Nucleus accumbens (tissue), 56 donors: ENCODE results near the gene AK3.

Experiments used
- DNase-seq, 56 donors: peaks; one replicate each; lab custom pipeline; 2025; lab: John Stamatoyannopoulos, UW

The AK3 gene

GRCh38 chr9:4713849-4714248 is 27.2 kb downstream of the AK3 start:
- no peak for DNase-seq

DNA sequence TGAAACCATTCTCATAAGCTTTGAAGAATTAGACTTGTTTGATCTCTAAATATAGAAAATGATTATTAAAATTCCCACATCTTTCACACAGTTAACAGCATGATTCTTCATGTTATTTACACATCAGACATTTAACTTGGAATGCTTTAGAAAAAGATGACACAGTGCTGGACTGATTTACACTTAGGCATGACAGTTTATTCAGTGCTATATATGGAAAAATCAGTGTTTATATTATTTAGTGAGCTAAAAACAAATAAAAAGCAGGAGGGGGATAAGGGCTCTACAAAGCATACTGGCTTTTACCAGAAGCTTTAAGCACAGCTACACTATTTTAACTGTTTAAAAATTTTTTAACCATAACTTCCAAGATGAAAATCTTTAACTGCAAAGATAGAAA is 31.6 kb downstream of the AK3 start:
- DNase-seq = no peak

DNA sequence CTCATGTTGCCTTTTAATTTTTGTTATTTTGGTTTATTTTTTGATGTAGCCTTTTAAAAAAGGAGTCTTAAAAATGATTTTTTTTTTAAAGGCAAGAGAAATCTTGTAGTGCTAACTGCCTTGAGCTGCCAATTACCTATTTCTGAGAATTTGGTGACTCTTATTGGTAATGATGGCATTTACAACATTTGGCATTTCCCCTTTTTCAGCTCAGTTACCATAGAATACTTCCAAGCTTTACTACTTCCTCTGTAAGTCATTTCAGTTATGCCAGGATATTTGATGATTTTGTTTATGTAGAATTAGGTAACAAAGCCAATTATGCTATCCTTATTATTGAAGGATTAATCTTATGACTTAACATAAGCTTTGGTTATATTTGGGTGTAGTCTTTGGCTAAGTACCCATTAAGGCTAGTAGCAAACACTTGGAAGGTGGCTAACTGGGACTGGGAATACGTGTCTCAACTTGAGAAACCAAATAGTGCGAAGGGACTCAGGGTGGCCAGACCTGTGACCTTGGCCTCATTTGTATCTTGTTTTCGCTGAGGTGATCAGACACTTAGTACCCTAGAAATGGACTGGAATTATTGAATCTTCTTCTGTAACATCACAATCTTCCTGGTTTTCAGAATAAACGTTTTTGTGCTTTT is 33.9 kb downstream of the AK3 start:
- DNase-seq = no peak

- DNase-seq = no peak
These were observed 35.0 kb downstream of the AK3 start for GRCh38 chr9:4706021-4706420.

DNA sequence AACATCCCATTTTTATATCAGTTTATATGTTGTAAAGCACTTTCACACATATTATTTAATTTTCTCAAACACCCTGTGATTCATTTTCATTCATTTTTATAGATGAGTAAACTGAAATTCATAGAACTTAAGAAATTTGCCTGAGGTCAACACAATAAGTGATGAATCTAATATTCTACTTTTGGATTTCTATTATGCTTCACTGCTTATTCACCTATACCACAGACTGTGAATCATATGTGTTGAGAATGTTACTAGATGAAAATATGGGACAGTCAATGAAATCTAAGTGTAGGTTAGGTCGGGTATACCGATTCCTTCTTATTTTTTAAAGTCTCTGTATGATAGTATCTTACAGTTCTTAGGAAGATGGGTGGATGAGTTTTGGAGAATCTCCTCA is 36.9 kb downstream of the AK3 start:
- no peak for DNase-seq

DNA sequence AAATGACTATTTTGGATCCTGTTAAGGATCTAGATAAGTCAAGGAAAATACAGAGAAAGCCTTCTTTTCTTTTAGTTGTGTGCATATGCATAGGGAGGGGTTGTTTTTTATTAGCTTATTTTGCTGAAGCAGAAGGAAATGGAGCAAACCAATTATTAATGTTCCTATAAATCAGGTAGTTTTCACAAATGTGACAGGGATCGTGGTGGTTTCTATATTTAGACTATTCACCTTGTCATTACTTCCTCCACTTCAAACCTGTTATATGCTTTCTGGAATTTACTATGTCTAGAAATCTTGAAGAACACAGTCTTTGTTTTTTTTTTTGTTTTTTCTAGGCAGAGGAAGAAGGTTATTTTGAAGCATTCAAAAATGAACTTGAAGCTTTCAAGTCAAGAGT is 39.5 kb downstream of the AK3 start:
- DNase-seq = no peak

- DNase-seq = no peak
These were observed 40.1 kb downstream of the AK3 start for GRCh38 chr9:4700932-4701331.

- DNase-seq = no peak
These were observed 40.9 kb downstream of the AK3 start for GRCh38 chr9:4700091-4700490.

DNA sequence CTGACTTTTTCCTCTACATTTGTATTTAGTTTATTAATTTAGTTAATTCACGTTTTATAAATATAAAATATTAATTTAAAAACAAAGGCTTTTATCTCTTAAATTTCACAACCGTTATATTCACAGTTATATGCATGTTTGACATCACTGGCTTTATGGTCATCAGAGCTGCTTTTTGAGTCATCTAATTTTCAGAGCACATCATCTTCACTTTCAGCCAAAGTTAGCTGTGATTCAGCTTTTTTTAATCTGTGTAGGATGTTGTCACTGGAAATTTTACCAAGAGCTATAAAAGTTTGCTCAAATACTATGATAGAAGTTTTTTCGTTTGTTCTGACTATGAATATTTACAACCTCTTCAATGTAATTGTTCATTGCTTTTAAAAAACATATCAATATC is 49.2 kb downstream of the AK3 start:
- DNase-seq = no peak

DNA sequence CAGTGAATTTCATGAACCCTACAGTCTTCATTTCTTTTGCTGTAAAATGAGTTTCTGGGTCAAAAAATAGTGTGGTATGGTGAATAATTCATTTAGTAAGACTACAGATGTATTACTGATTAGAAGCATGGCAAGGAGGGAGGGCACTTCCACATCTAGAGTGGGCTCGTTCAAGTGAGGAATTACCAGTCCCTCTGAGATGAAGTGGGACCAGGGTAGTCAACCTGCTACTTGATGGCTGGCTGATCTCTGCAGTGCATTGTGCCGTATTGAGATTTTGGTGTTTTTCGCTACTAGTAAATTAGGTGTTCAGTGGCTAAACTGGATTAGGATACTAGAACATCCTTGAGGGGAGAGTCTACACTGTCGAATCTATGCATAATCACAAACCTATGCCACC is 50.9 kb downstream of the AK3 start:
- no peak for DNase-seq

GRCh38 chr9:4689687-4690104 is 51.3 kb downstream of the AK3 start:
- no peak for DNase-seq

- no peak for DNase-seq
These were observed 52.0 kb downstream of the AK3 start for GRCh38 chr9:4689021-4689420.

- DNase-seq = no peak
These were observed 54.4 kb downstream of the AK3 start for GRCh38 chr9:4686584-4686983.

DNA sequence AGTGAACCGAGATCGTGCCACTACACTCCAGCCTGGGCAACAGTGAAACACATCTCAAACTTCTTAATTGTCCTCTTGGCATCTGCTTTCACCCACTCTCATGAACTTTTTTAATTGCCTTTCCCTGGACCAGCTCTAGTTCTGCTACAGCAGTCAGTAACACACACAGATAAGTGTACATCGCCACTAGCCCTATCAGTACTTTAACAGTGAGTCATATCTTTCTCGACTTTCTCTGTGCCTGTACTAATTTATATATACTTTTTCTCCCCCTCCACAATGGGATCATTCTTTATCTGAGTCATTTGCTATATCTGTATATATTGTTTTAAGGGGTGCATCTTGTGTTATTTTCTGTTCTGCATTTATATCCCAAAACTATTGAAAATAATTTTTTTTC is 54.9 kb downstream of the AK3 start:
- no peak for DNase-seq

DNA sequence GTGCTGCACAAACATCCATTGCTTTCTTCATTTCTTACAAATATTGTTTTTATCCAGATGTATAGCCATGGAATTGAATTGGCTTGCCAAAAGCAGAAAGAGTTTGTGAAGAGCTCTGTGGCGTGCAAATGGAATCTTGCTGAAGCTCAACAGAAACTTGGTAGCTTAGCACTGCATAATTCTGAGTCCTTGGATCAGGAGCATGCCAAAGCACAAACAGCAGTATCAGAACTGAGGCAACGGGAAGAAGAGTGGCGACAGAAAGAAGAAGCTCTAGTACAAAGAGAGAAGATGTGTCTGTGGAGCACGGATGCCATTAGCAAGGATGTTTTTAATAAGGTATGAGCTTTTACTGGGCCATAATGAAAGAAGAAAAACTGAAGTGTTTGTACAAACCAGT is 56.2 kb downstream of the AK3 start:
- no peak for DNase-seq

- no peak for DNase-seq
These were observed 60.3 kb downstream of the AK3 start for GRCh38 chr9:4680750-4681149.

DNA sequence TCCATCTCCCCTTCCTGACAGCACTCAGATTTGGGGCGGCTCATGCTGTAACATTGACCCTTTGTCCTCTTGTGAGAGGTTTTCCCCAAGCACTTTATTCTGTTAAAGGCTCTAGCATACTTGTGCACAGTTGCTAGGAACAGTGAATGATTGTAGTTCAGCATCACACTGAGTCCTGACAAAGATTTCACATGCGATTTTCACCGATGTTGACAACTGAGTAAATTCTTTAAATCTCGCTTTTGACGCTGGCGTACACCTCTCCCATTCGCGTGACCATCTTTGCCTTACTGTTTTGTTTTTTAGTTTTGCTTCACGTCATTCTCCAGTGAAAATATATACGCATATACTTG is 60.9 kb downstream of the AK3 start:
- DNase-seq = peak in 1 of 56 donors; percentile 43

GRCh38 chr9:4679268-4680172 is 61.5 kb downstream of the AK3 start, which contains the start of gene CDC37L1:
Gene CDC37L1 (plus strand): TSS chr9:4679569. CDS start chr9:4679768, 199 bp downstream.
- peak; percentile 62 to 98 (median 96) for DNase-seq

GRCh38 chr9:4678679-4679267 is 62.2 kb downstream of the AK3 start:
- peak in 17 of 56 donors; percentile 33 to 76 (median 54) for DNase-seq

- DNase-seq = no peak
These were observed 63.6 kb downstream of the AK3 start for GRCh38 chr9:4677392-4677791.

DNA sequence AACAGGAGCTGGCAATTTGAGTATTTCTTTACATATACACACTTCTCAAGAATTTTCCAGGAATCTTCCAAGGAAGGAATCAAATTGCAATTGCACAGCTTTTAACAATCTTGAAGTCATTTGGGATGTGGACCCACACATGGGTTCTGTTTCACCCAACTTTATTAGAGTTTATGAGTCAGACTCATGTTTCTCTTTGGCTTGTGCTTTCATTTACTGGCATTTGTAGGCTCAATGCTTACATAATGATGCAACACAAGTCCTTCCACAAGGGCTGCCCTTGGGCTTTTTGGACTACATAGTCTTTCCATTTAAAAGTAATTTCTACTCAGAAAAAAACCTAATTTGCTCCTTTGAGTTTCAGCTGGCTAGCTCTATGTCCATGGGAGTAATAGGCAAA is 66.2 kb downstream of the AK3 start:
- DNase-seq = no peak

- no peak for DNase-seq
These were observed 69.3 kb downstream of the AK3 start for GRCh38 chr9:4671737-4672136.
